SK-N-SH (cell line): Measurements from ENCODE around the gene KIF25. TPM values are rescaled to one million over a fixed set of nuclear protein-coding genes. Genes with fewer than 3 reads are reported as not detected.

Experiments used
- CTCF ChIA-PET: fragments of 300-600, 350-600 bp; formaldehyde crosslinking; extraction: SDS; loops from one replicate; lab custom pipeline; 2021; lab: Yijun Ruan, JAX
- POLR2A ChIA-PET: fragments of 350-600 bp; sonication (Branson Sonifier 250); formaldehyde crosslinking; extraction: SDS; loops from one replicate; lab custom pipeline; 2020; ENCODE audit warnings: antibody characterized with exemption, inconsistent platforms; lab: Yijun Ruan, JAX
- DNase-seq: peaks from one replicate; pipeline ENCODE4 v3.0.0; 2012
- H2AFZ ChIP-seq: fragments of 200-600 bp; sonication (generic); 2 replicates; pipeline ENCODE4 v1.8.1; 2016; ENCODE audit warnings: antibody characterized with exemption, mild to moderate bottlenecking, low read depth
- H3F3A ChIP-seq: fragments of 200-600 bp; sonication (generic); replicated peaks from 2 replicates; pipeline ENCODE3; 2016; ENCODE audit warnings: antibody characterized with exemption, mild to moderate bottlenecking; ENCODE audit not compliant: insufficient read depth
- H3K27ac ChIP-seq, 2 experiments: fragments of 200-500 bp in 1 of 2; fragments of 200-600 bp in 1 of 2; sonication (Bioruptor generic) in 1 of 2; sonication (generic), shearing (Covaris generic) in 1 of 2; 2 replicates each; pipeline versions ENCODE4 v1.5.1 to v1.6.1; 2014 to 2016; ENCODE audit warnings: low read depth in 2 of 2, inconsistent platforms in 1 of 2, low read length in 1 of 2, mild to moderate bottlenecking in 1 of 2, mixed read lengths in 1 of 2
- H3K27me3 ChIP-seq: fragments of 200-600 bp; sonication (generic), shearing (Covaris generic); 2 replicates; pipeline ENCODE4 v1.6.1; 2016; ENCODE audit warnings: mixed run types; ENCODE audit not compliant: insufficient read depth
- H3K36me3 ChIP-seq, 2 experiments: fragments of 200-500 bp in 1 of 2; fragments of 200-600 bp in 1 of 2; sonication (Bioruptor generic) in 1 of 2; sonication (generic) in 1 of 2; replicated peaks in 1 of 2; 2 replicates each; pipeline versions ENCODE3 to v1.5.1; 2014 to 2016; ENCODE audit warnings: low read length in 1 of 2, mild to moderate bottlenecking in 1 of 2; ENCODE audit not compliant: insufficient read depth in 2 of 2, control insufficient read depth in 1 of 2
- H3K4me1 ChIP-seq, 2 experiments: fragments of 200-500 bp in 1 of 2; fragments of 200-600 bp in 1 of 2; sonication (Bioruptor generic) in 1 of 2; sonication (generic), shearing (Covaris generic) in 1 of 2; 2 replicates each; pipeline versions ENCODE4 v1.5.1 to v1.6.1; 2014 to 2016; ENCODE audit warnings: low read depth in 1 of 2, low read length in 1 of 2, mixed run types in 1 of 2; ENCODE audit not compliant: insufficient read depth in 2 of 2, control insufficient read depth in 1 of 2
- H3K4me2 ChIP-seq: fragments of 200-600 bp; sonication (generic), shearing (Covaris generic); 2 replicates; pipeline ENCODE4 v1.6.1; 2017; ENCODE audit warnings: mixed run types
- H3K4me3 ChIP-seq, 2 experiments: fragments of 200-500 bp in 1 of 2; fragments of 200-600 bp in 1 of 2; sonication (Bioruptor generic) in 1 of 2; sonication (generic), shearing (Covaris generic) in 1 of 2; 2 replicates each; pipeline versions ENCODE4 v1.5.1 to v1.8.1; 2014 to 2016; ENCODE audit warnings: low read depth in 2 of 2, inconsistent platforms in 1 of 2, low read length in 1 of 2, mild to moderate bottlenecking in 1 of 2, mixed read lengths in 1 of 2, moderate library complexity in 1 of 2
- H3K79me2 ChIP-seq: fragments of 200-600 bp; sonication (generic); 2 replicates; pipeline ENCODE4 v1.8.1; 2017; ENCODE audit warnings: mild to moderate bottlenecking; ENCODE audit not compliant: insufficient read depth
- H3K9ac ChIP-seq: fragments of 200-600 bp; sonication (generic); 2 replicates; pipeline ENCODE4 v1.6.1; 2017; ENCODE audit warnings: mixed run types
- H3K9me2 ChIP-seq: fragments of 200-600 bp; sonication (generic); 2 replicates; pipeline ENCODE4 v1.6.1; 2017; ENCODE audit warnings: mixed run types
- H3K9me3 ChIP-seq: fragments of 200-600 bp; sonication (generic); 2 replicates; pipeline ENCODE4 v1.6.1; 2017; ENCODE audit warnings: mixed run types, mild to moderate bottlenecking, moderate library complexity
- H4K20me1 ChIP-seq: fragments of 200-600 bp; sonication (generic); 2 replicates; pipeline ENCODE4 v1.6.1; 2017; ENCODE audit warnings: mild to moderate bottlenecking, mixed run types; ENCODE audit not compliant: insufficient read depth
- CHD2 ChIP-seq: fragments of 150-350 bp; IDR thresholded peaks from 2 replicates; pipeline ENCODE4 v1.6.1; 2018; ENCODE audit warnings: low read length; ENCODE audit not compliant: partially characterized antibody
- FOSL2 ChIP-seq: IDR thresholded peaks from 2 replicates; pipeline ENCODE4 v1.4.0; 2012; ENCODE audit warnings: low read depth, mild to moderate bottlenecking, moderate library complexity, borderline replicate concordance
- FOXM1 ChIP-seq: IDR thresholded peaks from 2 replicates; pipeline ENCODE4 v1.4.0; 2012; ENCODE audit warnings: low read depth, mild to moderate bottlenecking
- GABPA ChIP-seq: IDR thresholded peaks from 2 replicates; pipeline ENCODE4 v1.4.0; 2012; ENCODE audit warnings: low read depth, mild to moderate bottlenecking
- GATA2 ChIP-seq: sonication (generic); formaldehyde crosslinking; IDR thresholded peaks from 2 replicates; pipeline ENCODE4 v1.5.0; 2020; ENCODE audit warnings: mild to moderate bottlenecking, missing genetic modification reagents
- MEF2A ChIP-seq: IDR thresholded peaks from 2 replicates; pipeline ENCODE4 v1.4.0; 2012; ENCODE audit warnings: low read depth, borderline replicate concordance
- MXI1 ChIP-seq: IDR thresholded peaks from 2 replicates; pipeline ENCODE4 v1.6.1; 2012; ENCODE audit warnings: mild to moderate bottlenecking, low read depth, low read length, improper control_type of control experiment
- NFIC ChIP-seq: IDR thresholded peaks from 2 replicates; pipeline ENCODE4 v1.4.0; 2012; ENCODE audit warnings: borderline replicate concordance
- RFX5 ChIP-seq: IDR thresholded peaks from 2 replicates; pipeline ENCODE4 v1.6.1; 2012; ENCODE audit warnings: mild to moderate bottlenecking, improper control_type of control experiment, low read length
- TAF1 ChIP-seq: IDR thresholded peaks from 2 replicates; pipeline ENCODE4 v1.6.1; 2012; ENCODE audit warnings: low read depth, mild to moderate bottlenecking, low read length, moderate library complexity, borderline replicate concordance
- YY1 ChIP-seq: IDR thresholded peaks from 2 replicates; pipeline ENCODE4 v1.4.0; 2012; ENCODE audit warnings: low read depth, mild to moderate bottlenecking
- WGBS: methylation state at CpG from one replicate; pipeline ENCODE4 v1.1.6; 2017; ENCODE audit warnings: low lambda C conversion rate; 5-methylcytosine and 5-hydroxymethylcytosine counted together
- polyA plus RNA-seq, 3 experiments: library from polyadenylated mRNA; depleted of rRNA; stranded (reverse); fragments of >200 nt; gene quantifications; 2 replicates each; pipeline ENCODE4 v1.2.3, GENCODE V29; 2012
- TF ChIP-seq, protein P1 (sequence below): IDR thresholded peaks from 2 replicates; pipeline ENCODE4 v1.4.0; 2012; ENCODE audit warnings: low read depth, borderline replicate concordance
- TF ChIP-seq, protein P2 (sequence below): fragments of 200-600 bp; sonication (generic); IDR thresholded peaks from 2 replicates; pipeline ENCODE4 v1.6.1; 2017; ENCODE audit warnings: antibody characterized with exemption, mild to moderate bottlenecking, moderate library complexity
- TF ChIP-seq, protein P3 (sequence below): IDR thresholded peaks from 2 replicates; pipeline ENCODE4 v1.4.0; 2012; ENCODE audit warnings: low read depth

KIF25 gene
- polyA plus RNA-seq, 1 of the 3 experiments (the other 2 are of a cell fraction): not detected

DNA sequence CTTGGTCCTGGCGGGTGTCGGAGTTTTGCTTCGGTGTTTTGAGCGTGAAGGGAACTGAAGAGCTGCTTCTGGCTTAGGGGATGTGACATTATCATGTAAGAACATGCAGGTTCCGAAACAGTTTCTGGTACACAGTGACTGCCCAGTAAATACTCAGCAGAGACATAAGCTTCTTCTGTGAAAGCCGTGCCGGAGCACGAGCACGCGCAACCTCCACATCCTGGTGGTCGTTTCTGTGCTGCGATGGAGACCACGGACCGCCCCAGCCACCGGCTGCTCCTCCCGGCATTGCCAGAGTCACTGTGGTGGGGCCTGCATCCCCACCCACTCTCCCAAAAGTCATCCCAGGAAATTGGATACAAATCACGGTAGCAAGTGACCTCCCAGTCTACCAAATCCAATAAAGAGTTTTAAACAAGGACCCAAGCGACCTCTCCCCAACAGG is 18.7 kb downstream of the KIF25 start (continued):
- TF ChIP-seq NFIC: no peak
- TF ChIP-seq, protein P1, sequence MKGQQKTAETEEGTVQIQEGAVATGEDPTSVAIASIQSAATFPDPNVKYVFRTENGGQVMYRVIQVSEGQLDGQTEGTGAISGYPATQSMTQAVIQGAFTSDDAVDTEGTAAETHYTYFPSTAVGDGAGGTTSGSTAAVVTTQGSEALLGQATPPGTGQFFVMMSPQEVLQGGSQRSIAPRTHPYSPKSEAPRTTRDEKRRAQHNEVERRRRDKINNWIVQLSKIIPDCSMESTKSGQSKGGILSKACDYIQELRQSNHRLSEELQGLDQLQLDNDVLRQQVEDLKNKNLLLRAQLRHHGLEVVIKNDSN: no peak
- no peak for TF ChIP-seq TAF1
- TF ChIP-seq FOXM1: no peak
- TF ChIP-seq CHD2: no peak
- no peak for TF ChIP-seq MEF2A
- TF ChIP-seq, all 33 proteins: peak for 0

DNA sequence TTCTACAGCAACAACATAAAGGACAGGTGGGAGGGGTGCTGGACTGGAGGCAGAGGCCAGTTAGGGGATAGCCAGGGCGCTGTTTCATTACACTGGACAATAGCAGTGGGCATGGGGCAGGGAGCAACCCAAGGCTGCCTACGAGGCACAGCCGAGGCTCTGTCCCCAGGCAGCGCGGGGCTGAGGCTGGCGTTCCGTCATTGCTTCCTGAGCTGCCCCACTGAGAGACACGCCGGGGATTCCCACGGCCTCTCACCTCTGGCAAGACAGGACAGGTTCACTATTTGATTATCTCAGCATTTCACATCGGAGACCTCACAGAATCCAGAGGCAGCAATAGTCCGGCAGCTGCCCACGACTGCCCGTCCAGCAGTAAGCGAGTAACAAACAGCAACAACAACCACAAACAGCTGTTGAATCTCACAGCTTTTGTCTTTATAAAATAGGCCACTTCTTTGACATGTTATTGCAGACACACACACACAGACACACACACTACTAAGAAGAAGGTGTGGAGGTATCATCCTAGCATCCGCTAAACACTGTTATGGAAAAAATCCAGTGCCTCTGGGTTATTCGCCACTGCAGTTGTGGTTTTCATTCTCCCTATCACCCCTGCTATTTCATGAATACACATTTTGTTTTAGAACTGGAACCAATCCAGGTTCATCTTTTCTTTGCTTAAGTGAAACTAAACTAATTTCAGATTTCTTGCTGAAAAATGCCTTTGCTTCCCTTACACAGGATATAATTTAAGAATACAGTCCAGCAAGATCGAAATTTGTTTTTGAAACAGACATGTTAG is 19.5 kb downstream of the KIF25 start:
- Histone ChIP-seq H3F3A (peaks cover under 1% of the 10 kb centered on the region), H3K9ac (no peak overlapping the region)
- POLR2A ChIA-PET: no interaction called here
- TF ChIP-seq GABPA (no peak), FOXM1 (no peak), TAF1 (no peak)
- TF ChIP-seq, all 33 proteins: peak for 0
- Histone ChIP-seq H3K27me3 (no peaks in the 10 kb centered on the region), H4K20me1 (no peaks in the 10 kb centered on the region), H3K4me3 (no peak overlapping the region), H3K9me2 (no peaks in the 10 kb centered on the region), H3K36me3 (no peaks in the 10 kb centered on the region), H3K79me2 (no peaks in the 10 kb centered on the region), H3K9me3 (no peaks in the 10 kb centered on the region), H3K4me1 (no peaks in the 10 kb centered on the region; a peak in 1 of 4 replicates), H3K4me2 (no peak overlapping the region), H3K27ac (no peak overlapping the region), H2AFZ (no peak overlapping the region)
- 62% methylated on average over 18 of the region's 18 CpGs for WGBS
- no peak for DNase-seq
- CTCF ChIA-PET: no interaction called here

DNA sequence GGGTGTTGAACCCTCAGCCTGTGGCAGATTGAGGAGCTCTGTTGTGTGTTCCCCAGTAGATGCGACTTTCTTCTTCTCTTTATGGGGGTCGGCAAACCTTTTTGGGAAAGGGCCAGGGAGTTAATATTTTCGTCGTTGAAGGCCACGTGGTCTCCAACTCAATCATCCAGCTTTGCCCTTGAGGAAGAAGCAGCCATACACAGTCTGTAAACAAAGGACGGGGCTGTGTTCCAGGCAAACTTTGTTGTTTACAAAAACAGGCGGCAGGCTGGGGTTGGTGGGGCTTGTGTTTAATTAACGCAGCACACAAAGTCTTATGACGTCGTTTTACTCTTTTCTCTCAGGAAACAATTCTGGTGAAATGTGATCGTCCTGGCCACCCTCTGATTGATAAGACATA is 20.2 kb downstream of the KIF25 start:
- Histone ChIP-seq H3K79me2 (no peaks in the 10 kb centered on the region), H3K36me3 (no peaks in the 10 kb centered on the region), H3K4me1 (no peaks in the 10 kb centered on the region; a peak in 1 of 4 replicates), H3K27me3 (no peaks in the 10 kb centered on the region), H3K9ac (no peak overlapping the region), H3K4me3 (no peak overlapping the region), H3K4me2 (no peak overlapping the region), H3K9me3 (no peaks in the 10 kb centered on the region), H4K20me1 (no peaks in the 10 kb centered on the region), H2AFZ (no peak overlapping the region), H3K27ac (no peak overlapping the region), H3F3A (no peaks in the 10 kb centered on the region)
- DNase-seq: no peak
- POLR2A ChIA-PET: no interaction called here
- CTCF ChIA-PET: no interaction called here
- 54% methylated on average over 11 of the region's 11 CpGs for WGBS
- TF ChIP-seq, protein P2, sequence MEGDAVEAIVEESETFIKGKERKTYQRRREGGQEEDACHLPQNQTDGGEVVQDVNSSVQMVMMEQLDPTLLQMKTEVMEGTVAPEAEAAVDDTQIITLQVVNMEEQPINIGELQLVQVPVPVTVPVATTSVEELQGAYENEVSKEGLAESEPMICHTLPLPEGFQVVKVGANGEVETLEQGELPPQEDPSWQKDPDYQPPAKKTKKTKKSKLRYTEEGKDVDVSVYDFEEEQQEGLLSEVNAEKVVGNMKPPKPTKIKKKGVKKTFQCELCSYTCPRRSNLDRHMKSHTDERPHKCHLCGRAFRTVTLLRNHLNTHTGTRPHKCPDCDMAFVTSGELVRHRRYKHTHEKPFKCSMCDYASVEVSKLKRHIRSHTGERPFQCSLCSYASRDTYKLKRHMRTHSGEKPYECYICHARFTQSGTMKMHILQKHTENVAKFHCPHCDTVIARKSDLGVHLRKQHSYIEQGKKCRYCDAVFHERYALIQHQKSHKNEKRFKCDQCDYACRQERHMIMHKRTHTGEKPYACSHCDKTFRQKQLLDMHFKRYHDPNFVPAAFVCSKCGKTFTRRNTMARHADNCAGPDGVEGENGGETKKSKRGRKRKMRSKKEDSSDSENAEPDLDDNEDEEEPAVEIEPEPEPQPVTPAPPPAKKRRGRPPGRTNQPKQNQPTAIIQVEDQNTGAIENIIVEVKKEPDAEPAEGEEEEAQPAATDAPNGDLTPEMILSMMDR: no peak
- TF ChIP-seq RFX5 (no peak), MXI1 (no peak), TAF1 (no peak), YY1 (no peak), FOSL2 (no peak), GATA2 (CRISPR knock-in tag) (no peak)
- TF ChIP-seq, protein P3, sequence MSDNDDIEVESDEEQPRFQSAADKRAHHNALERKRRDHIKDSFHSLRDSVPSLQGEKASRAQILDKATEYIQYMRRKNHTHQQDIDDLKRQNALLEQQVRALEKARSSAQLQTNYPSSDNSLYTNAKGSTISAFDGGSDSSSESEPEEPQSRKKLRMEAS: no peak
- TF ChIP-seq, all 33 proteins: peak for 0
- H3K9me2 ChIP-seq: no peaks in the 10 kb centered on the region
